Ishikawa (cell line): ENCODE results near the gene ECEL1.

ENCODE experiments used
- EP300 ChIP-seq: IDR thresholded peaks from 2 replicates; pipeline ENCODE4 v1.6.1; 2012; ENCODE audit warnings: borderline replicate concordance
- FOXM1 ChIP-seq: IDR thresholded peaks from 2 replicates; pipeline ENCODE4 v1.6.1; 2012; ENCODE audit warnings: low read depth, borderline replicate concordance
- MAX ChIP-seq: IDR thresholded peaks from 2 replicates; pipeline ENCODE4 v1.6.1; 2012
- RAD21 ChIP-seq: IDR thresholded peaks from 2 replicates; pipeline ENCODE4 v1.6.1; 2012; ENCODE audit warnings: low read depth
- TAF1 ChIP-seq: IDR thresholded peaks from 2 replicates; pipeline ENCODE4 v1.6.1; 2012; ENCODE audit warnings: low read depth, mild to moderate bottlenecking

GRCh38 chr2:232483923-232484627 is 3.6 kb downstream of the ECEL1 start:
- no peak for TF ChIP-seq MAX
- no peak for TF ChIP-seq RAD21
- TF ChIP-seq EP300 = no peak
- TF ChIP-seq TAF1 = no peak
- no peak for TF ChIP-seq FOXM1
